ENCODE data around the gene RNF141. TPM values are rescaled to one million over a fixed set of nuclear protein-coding genes. Genes with fewer than 3 reads are reported as not detected.
A peak's percentile ranks its signal among the peaks of the same experiment; 100 is the strongest.

The RNF141 gene
- total and polyA plus RNA-seq, 9 donors = 8.1 to 30.0 (median 16.6) TPM

DNA sequence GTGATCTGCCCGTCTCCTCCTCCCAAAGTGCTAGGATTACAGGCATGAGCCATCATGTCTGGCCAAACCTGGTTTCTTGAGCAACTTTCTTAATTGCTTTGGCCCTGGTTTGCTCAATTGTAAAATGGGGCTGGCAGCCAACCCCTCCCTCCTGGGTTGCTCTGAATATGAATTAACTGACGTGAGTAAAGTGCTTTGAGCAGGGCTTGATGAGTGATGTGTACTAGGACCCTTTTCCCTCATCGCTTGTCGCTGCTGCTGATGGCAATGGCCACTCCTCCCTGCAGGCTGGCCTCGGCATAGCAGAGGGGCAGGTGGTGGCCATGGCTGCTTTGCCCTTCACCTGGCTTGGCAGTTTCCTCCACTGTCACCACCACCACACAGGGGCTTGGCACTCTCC, 41.5 kb downstream of the RNF141 start:
- no peak overlapping the region for H3K27ac ChIP-seq
- TF ChIP-seq POLR2A (IDR thresholded peaks at IDR 0.05) (no peak), EP300 (IDR thresholded peaks at IDR 0.05) (no peak)
- TF ChIP-seq, protein P1, sequence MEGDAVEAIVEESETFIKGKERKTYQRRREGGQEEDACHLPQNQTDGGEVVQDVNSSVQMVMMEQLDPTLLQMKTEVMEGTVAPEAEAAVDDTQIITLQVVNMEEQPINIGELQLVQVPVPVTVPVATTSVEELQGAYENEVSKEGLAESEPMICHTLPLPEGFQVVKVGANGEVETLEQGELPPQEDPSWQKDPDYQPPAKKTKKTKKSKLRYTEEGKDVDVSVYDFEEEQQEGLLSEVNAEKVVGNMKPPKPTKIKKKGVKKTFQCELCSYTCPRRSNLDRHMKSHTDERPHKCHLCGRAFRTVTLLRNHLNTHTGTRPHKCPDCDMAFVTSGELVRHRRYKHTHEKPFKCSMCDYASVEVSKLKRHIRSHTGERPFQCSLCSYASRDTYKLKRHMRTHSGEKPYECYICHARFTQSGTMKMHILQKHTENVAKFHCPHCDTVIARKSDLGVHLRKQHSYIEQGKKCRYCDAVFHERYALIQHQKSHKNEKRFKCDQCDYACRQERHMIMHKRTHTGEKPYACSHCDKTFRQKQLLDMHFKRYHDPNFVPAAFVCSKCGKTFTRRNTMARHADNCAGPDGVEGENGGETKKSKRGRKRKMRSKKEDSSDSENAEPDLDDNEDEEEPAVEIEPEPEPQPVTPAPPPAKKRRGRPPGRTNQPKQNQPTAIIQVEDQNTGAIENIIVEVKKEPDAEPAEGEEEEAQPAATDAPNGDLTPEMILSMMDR (IDR thresholded peaks at IDR 0.05) = no peak
- H3K9me3 ChIP-seq = no peaks in the 10 kb centered on the region
- no peak overlapping the region for H3K4me3 ChIP-seq
- no peaks in the 10 kb centered on the region for H3K36me3 ChIP-seq
- no peaks in the 10 kb centered on the region for H3K4me1 ChIP-seq (ENCODE audit: insufficient read depth)
- no peaks in the 10 kb centered on the region for H3K27me3 ChIP-seq
- intact Hi-C loops (cut with DNase I) = no loop called here
- DNase-seq = no peak
- WGBS, 3 donors = 82 to 92% (median 92%) methylated on average over 5 of the region's 5 CpGs

DNA sequence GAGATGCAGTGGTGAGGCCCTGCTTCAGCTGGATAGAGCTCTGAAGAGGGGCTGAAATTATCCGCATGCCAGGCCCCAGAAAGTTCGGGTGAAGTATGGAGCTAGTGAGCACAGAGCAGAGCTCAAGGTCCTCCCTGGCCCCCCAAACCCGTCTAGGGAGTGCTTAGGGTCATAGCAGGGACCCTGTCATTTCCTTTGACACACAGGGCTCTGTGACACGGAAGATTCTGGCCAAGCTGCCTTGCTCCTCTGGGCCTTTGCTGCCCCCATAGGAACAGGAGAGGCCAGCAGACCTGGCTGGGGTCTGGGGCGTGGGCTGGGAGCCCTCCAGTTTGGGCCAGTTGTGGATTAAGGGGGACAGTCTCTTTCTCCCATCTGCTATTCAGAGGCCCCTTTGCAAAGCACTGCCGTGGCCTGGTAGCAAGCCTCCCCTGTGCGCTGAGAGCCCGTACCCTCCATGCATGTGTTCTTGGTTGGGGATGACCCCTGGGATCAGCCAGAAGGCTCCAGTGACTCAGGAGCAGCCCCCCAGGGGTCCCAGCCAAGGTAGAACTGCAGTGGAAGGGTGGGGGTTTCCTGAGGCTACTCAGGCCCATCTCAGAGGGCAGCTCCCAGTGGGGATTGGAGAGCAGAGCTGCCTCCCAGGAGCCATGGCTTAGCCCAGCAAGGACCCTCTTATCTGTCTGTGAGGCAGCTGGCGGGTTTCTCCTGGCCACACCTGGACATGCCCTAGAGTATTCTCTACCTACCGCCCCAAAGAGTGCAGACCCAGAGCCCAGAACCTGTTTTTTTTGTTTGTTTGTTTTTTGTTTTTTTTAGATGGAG, 42.3 kb downstream of the RNF141 start:
- Histone ChIP-seq H3K36me3 (no peaks in the 10 kb centered on the region), H3K27me3 (no peaks in the 10 kb centered on the region), H3K9me3 (no peaks in the 10 kb centered on the region), H3K27ac (no peak overlapping the region), H3K4me3 (no peak overlapping the region), H3K4me1 (ENCODE audit: insufficient read depth) (no peaks in the 10 kb centered on the region)
- 87 to 91% (median 91%) methylated on average over 10 of the region's 10 CpGs for WGBS, 3 donors
- intact Hi-C loops (cut with DNase I) = no loop called here
- DNase-seq = peak in 1 of 5 donors; percentile 10
- TF ChIP-seq POLR2A (IDR thresholded peaks at IDR 0.05) (no peak), EP300 (IDR thresholded peaks at IDR 0.05) (no peak)
- TF ChIP-seq, protein P1 (IDR thresholded peaks at IDR 0.05) = no peak

DNA sequence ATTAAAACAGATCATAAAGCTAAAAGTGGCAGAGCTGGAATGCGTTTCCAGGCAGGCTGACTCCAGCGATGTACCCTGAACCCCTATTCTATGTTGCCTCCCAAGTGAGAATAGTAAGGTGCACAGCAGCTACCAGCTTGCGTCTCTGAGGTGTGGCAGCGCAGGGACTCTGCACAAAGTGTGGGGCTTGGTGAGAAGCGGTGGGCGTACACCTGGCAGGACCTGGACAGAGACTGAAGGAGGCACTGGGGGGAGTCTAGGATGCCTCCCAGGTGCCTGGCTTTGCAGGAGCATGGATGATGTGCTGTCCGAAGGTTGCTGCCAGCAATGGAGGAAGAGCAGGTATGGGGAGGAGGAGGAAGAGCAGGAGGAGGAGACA, 43.0 kb downstream of the RNF141 start:
- no peak overlapping the region for H3K27ac ChIP-seq
- 92 to 98% (median 95%) methylated on average over 7 of the region's 7 CpGs for WGBS, 3 donors
- H3K27me3 ChIP-seq = no peaks in the 10 kb centered on the region
- H3K4me1 ChIP-seq (ENCODE audit: insufficient read depth) = no peaks in the 10 kb centered on the region
- no peaks in the 10 kb centered on the region for H3K9me3 ChIP-seq
- H3K4me3 ChIP-seq = no peak overlapping the region
- peak in 1 of 5 donors; percentile 10 for DNase-seq
- H3K36me3 ChIP-seq = no peaks in the 10 kb centered on the region
- TF ChIP-seq EP300 (IDR thresholded peaks at IDR 0.05) (no peak), POLR2A (IDR thresholded peaks at IDR 0.05) (no peak)
- TF ChIP-seq, protein P1 (IDR thresholded peaks at IDR 0.05) = no peak
- intact Hi-C loops (cut with DNase I) = no loop called here

DNA sequence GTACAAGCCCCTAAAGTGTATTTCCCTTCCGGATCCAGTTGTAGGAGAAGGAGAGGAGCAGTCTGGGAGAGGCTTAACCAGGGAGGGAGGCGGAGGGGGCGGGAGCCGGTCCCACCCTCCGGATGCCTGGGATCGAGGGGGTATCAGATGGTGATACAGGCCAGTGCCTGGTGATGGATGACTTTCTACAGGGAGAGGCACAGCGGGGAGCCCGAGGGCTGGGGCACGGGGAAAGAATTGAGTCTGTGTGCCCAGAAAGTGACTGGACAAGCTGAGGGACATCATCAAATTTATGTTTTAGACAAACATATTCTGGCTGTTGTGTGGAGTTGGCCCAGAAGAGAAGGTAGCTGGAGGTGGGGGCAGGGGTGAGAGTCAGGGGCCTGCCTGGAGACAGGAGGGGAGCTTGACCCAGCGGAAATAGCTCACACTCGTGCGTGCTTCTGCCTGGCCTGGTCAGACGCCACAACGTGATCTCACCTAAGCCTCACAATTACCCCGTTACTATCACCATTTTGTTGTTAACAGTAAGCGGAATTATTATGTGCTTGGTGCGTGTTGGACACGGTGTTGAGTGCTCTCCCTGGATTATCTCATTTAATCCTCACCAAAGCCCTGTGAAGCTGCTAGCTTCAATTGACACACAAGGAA, 43.5 kb downstream of the RNF141 start:
- Histone ChIP-seq H3K27ac (no peak overlapping the region), H3K4me1 (ENCODE audit: insufficient read depth) (no peaks in the 10 kb centered on the region), H3K9me3 (no peaks in the 10 kb centered on the region), H3K4me3 (no peak overlapping the region), H3K27me3 (no peaks in the 10 kb centered on the region), H3K36me3 (no peaks in the 10 kb centered on the region)
- TF ChIP-seq, protein P1 (IDR thresholded peaks at IDR 0.05) = no peak
- TF ChIP-seq EP300 (IDR thresholded peaks at IDR 0.05) = no peak
- no peak for TF ChIP-seq POLR2A (IDR thresholded peaks at IDR 0.05)
- DNase-seq = peak in 1 of 5 donors; percentile 9
- intact Hi-C loops (cut with DNase I) = no loop called here
- 80 to 84% (median 84%) methylated on average over 18 of the region's 18 CpGs for WGBS, 3 donors

All from ovary (tissue), 9 donors.